GM18951 (cell line): ENCODE results near the gene LY6G5C.
A peak's percentile ranks its signal among the peaks of the same experiment; 100 is the strongest.

Experiments used
- POLR2A ChIP-seq: IDR thresholded peaks from 4 replicates; pipeline ENCODE4 v1.6.1; 2011; ENCODE audit warnings: mild to moderate bottlenecking; ENCODE audit not compliant: insufficient read length, insufficient read depth; ENCODE audit errors: extremely low read depth
- in situ Hi-C: fragments of 300-500 bp; cut with MboI; formaldehyde crosslinking; loops from one replicate; pipeline ENCODE4 v1.12.0; 2022; ENCODE audit warnings: low sequenced_read_pairs, mixed read lengths, inconsistent platforms; ENCODE audit not compliant: unreplicated experiment

LY6G5C gene

DNA sequence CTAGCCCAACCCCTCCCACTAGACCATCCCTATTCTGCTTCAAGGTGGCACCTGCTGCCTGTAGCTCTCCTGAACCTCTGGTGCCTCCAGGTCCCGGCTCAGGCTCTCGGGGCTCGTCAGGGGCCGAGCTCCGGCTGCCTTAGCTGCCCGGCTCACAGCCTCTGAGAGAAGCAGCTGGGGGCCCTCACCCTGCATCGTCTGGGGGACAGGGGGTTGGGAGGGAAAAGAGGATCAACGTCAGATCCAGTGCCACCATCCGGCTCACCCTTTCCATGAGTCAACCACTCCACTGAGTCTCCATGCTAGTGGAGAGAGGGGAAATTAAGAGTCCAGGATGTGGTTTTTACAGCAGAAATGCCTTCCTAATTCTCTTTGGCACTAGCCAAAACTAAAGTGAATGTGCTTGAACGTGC, 41.4 kb downstream of the LY6G5C start:
- no peak for TF ChIP-seq POLR2A
- in situ Hi-C loops: no loop called here

DNA sequence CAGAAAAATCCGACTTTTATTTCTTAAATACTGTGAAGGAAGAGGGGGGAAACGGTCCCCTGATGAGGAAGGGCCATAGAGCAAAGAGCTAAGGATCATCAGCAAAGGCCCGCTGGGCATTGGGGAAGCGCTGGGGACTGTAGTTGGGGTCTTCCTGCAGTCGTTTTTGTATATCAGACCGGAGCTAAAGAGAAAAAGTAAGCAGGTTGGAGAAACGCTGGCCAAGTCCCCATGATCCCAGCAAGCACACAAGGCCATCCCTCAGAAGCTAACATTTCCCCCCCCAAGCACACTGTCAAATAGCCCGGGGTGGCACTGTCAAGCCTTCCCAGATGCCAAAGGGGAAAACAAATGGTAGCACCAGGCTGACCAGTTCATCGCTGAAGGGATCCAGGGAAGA, 41.8 kb downstream of the LY6G5C start:
- no peak for TF ChIP-seq POLR2A
- in situ Hi-C loops: no loop called here

DNA sequence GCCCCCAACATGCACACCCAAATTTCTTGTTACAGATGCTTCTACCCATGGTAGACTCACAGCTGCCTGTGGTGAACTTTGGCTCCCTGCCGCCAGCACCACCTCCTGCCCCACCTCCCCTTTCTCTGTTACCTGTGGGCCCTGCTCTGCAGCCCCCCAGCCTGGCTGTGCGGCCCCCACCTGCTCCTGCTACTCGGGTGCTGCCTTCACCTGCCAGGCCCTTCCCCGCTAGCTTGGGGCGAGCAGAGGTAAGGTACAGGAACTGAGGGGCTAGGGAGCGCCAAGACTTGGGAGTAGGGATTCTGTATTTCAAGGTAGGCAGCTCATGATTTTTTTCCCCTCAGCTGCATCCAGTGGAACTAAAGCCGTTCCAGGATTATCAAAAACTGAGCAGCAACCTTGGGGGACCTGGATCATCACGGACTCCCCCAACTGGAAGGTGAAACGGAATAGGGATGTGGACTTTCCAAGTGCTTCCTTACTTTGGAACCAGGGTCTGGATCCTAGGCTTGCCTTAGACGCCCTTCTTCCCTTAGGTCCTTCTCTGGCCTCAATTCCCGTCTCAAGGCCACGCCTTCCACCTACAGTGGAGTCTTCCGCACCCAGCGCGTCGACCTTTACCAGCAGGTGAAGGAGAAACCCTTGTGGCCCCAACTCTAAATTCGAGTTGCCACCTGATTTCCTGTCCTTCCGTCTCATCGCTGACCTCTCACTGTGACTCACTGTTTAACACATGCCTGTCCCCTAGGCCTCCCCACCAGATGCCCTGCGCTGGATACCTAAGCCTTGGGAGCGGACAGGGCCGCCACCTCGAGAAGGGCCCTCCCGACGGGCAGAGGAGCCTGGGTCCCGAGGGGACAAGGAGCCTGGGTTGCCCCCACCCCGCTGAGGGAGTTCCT, 43.9 kb downstream of the LY6G5C start:
- no peak for TF ChIP-seq POLR2A
- in situ Hi-C loops: no loop called here

DNA sequence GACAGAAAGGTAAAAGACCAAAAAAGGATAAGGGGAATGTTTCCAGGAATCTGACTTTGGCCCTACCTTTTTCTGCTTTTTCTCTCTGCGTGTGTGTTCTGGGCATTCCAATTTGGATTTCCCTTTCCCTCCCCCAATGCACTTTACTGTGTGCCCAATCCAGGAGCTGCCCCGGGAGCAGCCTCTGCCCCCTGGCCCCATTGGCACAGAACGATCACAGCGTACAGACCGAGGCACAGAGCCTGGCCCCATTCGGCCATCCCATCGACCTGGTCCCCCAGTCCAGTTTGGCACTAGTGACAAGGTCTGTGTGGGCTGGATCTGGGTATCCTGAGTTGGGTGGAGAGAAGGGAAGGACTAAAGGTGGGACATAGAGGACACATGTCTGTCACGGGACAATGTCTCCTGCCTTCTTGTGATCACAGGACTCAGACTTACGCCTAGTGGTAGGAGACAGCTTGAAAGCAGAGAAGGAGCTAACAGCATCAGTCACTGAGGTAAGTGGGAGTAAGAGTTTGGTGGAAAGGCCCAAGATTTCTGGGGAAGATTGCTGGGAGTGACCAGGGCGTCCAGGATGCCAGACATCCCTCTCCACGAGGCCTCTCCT, 45.8 kb downstream of the LY6G5C start:
- no peak for TF ChIP-seq POLR2A
- in situ Hi-C loops: no loop called here

DNA sequence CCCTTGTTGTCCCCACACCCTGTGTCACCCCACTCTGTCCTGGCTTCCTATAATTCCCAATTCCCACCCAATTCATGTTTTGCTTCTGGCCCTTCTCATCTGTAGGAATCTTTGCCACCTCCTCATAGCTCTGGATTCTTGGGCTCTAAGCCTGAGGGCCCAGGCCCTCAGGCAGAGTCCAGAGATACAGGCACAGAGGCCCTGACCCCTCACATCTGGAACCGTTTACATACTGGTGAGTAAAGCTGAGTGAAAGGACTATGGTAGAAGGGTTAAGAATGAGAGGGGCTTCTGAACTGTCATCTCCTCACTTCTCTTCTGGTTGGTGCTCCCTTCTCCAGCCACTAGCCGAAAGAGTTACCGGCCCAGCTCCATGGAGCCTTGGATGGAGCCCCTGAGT, 46.7 kb downstream of the LY6G5C start:
- in situ Hi-C loops: no loop called here
- TF ChIP-seq POLR2A: no peak

DNA sequence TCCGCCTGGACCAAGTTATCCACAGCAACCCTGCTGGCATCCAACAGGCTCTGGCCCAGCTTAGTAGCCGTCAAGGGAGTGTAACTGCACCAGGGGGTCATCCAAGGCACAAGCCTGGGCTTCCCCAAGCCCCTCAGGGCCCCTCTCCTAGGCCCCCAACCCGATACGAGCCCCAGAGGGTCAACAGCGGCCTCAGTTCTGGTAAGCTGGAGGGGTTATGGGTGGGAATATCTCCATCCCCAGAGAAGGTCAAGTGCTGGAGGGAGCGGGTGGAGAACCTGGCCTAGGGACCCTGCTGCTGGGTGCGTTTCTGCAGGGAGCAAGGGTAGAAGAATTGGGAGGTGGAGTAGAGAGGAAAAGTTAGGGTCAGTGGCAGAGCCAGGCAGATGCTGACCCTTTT, 47.4 kb downstream of the LY6G5C start:
- TF ChIP-seq POLR2A: no peak
- in situ Hi-C loops: no loop called here

DNA sequence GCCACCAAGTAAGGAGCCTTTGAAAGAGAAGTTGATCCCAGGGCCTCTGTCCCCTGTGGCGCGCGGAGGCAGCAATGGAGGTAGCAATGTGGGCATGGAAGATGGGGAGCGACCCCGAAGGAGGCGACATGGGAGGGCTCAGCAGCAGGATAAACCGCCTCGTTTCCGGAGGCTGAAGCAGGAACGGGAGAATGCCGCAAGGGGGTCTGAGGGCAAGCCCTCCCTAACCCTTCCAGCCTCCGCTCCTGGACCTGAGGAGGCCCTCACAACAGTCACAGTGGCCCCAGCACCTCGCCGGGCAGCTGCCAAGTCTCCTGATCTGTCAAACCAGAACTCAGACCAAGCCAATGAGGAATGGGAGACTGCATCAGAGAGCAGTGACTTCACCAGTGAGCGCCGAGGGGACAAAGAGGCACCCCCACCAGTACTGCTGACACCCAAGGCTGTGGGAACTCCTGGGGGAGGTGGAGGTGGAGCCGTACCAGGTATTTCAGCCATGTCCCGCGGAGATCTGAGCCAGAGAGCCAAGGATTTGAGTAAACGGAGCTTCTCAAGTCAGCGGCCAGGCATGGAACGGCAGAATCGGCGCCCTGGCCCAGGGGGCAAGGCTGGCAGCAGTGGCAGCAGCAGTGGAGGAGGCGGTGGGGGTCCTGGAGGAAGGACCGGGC, 48.5 kb downstream of the LY6G5C start:
- TF ChIP-seq POLR2A: peak; percentile 27
- in situ Hi-C loops: no loop called here

DNA sequence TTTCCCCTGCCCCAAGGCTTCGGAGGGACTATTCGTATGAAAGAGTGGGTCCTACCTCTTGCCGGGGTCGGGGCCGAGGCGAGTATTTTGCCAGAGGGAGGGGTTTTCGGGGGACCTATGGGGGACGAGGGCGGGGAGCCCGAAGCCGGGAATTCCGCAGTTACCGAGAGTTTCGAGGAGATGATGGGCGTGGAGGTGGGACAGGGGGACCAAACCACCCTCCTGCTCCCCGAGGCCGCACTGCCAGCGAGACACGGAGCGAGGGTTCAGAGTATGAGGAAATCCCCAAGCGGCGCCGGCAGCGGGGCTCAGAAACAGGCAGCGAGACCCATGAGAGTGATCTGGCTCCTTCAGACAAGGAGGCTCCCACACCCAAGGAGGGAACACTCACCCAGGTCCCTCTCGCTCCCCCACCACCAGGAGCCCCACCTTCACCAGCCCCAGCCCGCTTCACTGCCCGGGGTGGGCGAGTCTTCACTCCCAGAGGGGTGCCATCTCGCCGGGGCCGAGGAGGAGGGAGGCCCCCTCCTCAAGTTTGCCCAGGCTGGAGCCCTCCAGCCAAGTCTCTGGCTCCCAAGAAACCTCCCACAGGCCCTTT, 49.1 kb downstream of the LY6G5C start:
- no peak for TF ChIP-seq POLR2A
- in situ Hi-C loops: no loop called here

DNA sequence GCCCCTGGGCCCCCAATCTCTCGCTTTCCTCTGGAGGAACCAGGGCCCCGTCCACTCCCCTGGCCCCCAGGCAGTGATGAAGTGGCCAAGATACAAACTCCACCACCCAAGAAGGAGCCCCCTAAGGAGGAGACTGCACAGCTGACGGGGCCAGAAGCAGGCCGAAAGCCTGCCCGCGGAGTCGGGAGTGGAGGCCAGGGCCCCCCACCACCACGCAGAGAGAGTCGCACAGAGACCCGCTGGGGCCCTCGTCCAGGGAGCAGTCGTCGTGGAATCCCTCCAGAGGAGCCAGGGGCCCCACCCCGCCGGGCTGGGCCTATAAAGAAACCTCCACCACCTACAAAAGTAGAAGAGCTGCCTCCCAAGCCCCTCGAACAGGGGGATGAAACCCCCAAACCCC, 49.7 kb downstream of the LY6G5C start:
- in situ Hi-C loops: no loop called here
- no peak for TF ChIP-seq POLR2A

DNA sequence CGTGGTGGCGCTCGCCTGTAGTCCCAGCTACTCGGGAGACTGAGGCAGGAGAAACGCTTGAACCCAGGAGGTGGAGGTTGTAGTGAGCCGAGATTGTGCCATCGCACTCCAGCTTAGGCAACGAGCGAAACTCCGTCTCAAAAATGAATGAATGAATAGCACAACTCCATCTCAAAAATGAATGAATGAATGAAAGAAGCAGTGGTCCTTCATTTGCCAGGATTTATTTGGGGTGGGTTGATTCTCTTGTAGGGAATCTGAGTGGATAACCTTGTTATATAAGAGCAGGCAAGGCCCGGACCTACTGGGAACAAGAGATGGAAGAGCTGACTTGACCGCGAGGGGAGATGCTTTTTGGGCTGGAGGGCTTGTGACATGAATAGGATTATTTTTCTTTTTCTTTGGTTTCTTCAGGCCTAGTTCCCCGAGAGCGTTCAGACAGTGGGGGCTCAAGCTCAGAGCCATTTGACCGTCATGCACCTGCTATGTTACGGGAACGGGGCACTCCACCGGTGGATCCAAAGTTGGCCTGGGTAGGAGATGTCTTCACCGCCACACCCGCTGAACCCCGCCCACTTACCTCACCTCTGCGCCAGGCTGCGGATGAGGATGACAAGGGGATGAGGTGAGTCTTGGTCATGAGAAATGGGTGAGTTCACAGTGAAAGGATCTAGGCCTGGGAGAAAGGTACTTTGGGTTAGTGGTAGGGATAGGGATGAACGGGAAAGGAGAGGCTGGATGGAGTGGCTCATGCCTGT, 50.5 kb downstream of the LY6G5C start:
- TF ChIP-seq POLR2A: peak; percentile 21
- in situ Hi-C loops: no loop called here

DNA sequence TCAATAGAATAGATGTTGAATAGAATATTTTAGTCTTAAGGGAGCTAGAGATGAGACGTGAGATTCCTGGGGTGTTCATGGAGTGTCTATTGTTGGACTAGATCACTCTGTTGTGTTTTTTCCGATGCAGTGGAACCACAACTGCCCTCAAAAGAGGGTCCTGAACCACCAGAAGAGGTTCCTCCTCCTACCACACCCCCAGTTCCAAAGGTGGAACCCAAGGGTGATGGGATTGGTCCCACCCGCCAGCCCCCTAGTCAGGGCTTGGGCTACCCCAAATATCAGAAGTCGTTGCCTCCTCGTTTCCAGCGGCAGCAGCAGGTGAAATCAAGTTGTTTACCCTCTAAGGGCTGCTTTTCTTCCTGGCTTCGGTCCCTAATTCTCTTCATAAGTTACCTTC, 51.9 kb downstream of the LY6G5C start:
- TF ChIP-seq POLR2A: no peak
- in situ Hi-C loops: no loop called here

DNA sequence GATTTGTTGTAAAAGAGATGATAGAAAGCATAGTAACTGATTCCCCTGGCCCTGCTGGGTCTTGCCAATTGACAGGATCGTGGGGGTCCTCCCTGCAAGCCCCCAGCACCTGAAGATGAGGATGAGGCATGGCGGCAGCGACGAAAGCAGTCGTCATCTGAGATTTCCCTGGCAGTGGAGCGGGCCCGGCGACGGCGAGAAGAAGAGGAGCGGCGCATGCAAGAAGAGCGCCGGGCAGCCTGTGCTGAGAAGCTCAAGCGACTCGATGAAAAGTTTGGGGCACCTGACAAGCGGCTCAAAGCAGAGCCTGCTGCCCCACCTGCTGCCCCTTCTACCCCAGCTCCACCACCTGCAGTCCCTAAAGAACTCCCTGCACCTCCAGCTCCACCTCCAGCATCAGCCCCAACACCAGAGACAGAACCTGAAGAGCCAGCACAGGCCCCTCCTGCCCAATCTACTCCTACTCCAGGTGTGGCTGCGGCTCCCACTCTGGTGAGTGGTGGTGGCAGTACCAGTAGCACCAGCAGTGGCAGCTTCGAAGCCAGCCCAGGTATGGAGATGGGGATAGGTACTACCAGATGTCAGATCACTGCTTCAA, 53.1 kb downstream of the LY6G5C start:
- no peak for TF ChIP-seq POLR2A
- in situ Hi-C loops: no loop called here
